GM21528 (cell line): ENCODE measurements around the gene SCGN.

Experiments used
- ATAC-seq: cut with Tn5 transposase; IDR thresholded peaks from one replicate; pipeline ENCODE4 v1.9.1; 2021; ENCODE audit warnings: mild to moderate bottlenecking, moderate library complexity; ENCODE audit not compliant: unreplicated experiment, low FRiP score

SCGN gene

DNA sequence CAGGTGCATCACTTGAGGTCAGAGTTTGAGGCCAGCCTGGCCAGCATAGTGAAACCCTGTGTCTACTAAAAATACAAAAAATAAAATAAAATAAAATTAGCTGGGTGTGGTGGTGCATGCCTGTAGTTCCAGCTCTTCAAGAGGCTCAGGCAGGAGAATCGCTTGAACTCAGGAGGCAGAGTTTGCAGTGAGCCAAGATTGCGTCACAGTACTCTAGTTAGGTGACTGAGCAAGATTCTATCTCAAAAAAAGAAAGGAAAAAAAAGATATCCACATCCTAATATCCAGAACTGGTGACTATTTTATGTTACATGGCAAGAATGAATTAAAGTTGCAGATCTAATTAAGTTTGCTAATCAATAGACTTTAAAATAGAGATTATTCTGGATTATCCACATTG, 32.5 kb downstream of the SCGN start:
- ATAC-seq: no peak

DNA sequence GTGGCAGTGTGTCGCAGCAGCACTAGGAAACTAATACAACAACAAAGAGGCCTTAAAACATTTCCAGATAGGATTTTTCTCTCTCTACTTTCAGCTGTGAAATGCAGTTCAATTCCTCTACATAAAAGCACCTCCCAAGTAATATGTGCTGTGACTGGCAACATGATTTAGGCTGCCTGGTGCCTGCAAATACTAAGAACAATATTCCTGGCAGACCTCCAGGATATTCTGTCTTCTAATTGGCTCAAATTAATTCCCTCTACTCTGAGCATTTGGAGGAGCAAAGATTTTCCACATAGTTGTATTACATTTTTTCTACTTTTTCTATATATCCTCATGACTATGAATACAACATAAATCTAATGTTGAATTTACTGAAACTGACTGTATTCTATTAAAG, 33.2 kb downstream of the SCGN start:
- ATAC-seq: no peak

GRCh38 chr6:25685896-25686295, 33.9 kb downstream of the SCGN start:
- no peak for ATAC-seq

- no peak for ATAC-seq
These were observed 34.8 kb downstream of the SCGN start for GRCh38 chr6:25686856-25687255.

DNA sequence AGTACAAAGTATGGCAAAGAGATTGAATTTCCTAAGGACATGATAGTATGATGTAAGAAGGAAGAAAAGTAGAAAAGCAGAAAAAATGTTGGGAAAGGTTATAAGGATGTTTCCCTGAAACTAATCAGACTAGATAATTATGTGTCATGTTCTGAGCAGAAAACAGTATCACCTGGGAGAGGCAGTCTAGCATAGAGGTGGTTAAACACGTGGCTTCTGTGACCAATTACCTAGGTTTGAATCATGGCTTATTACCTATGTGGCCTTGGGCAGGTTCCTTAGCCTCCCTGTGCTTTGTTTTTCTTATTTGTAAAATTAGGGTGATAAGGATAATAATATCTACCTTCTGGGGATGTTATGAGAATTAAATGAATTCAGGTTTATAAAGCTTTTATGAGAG, 38.0 kb downstream of the SCGN start:
- no peak for ATAC-seq

- ATAC-seq: no peak
These were observed 39.9 kb downstream of the SCGN start for GRCh38 chr6:25691894-25692293.

- ATAC-seq: no peak
These were observed 40.5 kb downstream of the SCGN start for GRCh38 chr6:25692472-25692871.

- ATAC-seq: no peak
These were observed 42.4 kb downstream of the SCGN start for GRCh38 chr6:25694366-25694765.

GRCh38 chr6:25695671-25696070, 43.7 kb downstream of the SCGN start:
- ATAC-seq: no peak

GRCh38 chr6:25697537-25698340, 45.7 kb downstream of the SCGN start:
- no peak for ATAC-seq

GRCh38 chr6:25698631-25699030, 46.6 kb downstream of the SCGN start:
- no peak for ATAC-seq

GRCh38 chr6:25699649-25700048, 47.6 kb downstream of the SCGN start:
- no peak for ATAC-seq

DNA sequence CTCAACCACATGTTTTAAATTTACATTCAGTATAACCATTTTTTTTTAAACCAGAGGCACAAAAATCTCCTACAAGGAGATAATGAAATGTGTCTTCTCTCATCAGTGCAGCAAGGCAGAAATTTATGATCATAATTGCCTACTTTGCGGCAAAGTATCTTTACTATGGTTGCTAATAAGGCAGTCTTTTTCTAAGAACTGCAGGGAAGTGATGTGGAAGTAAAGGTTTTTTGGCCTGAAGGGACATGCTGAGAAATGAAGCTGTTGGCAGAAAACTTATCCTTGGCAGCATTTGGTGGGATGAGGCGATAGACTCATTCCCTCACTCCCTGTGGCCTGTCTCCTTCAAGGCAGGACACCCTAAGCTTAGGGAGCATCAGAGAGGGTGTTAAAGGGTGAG, 48.7 kb downstream of the SCGN start:
- no peak for ATAC-seq

- ATAC-seq: no peak
These were observed 49.8 kb downstream of the SCGN start for GRCh38 chr6:25701807-25702206.

- no peak for ATAC-seq
These were observed 51.0 kb downstream of the SCGN start for GRCh38 chr6:25703005-25703404.

GRCh38 chr6:25704001-25704400, 52.0 kb downstream of the SCGN start:
- no peak for ATAC-seq

- no peak for ATAC-seq
These were observed 54.4 kb downstream of the SCGN start for GRCh38 chr6:25706314-25707014.

- no peak for ATAC-seq
These were observed 57.7 kb downstream of the SCGN start for GRCh38 chr6:25709761-25710160.

- ATAC-seq: no peak
These were observed 58.3 kb downstream of the SCGN start for GRCh38 chr6:25710287-25710686.

- no peak for ATAC-seq
These were observed 61.8 kb downstream of the SCGN start for GRCh38 chr6:25713824-25714223.

- no peak for ATAC-seq
These were observed 62.8 kb downstream of the SCGN start for GRCh38 chr6:25714765-25715164.

DNA sequence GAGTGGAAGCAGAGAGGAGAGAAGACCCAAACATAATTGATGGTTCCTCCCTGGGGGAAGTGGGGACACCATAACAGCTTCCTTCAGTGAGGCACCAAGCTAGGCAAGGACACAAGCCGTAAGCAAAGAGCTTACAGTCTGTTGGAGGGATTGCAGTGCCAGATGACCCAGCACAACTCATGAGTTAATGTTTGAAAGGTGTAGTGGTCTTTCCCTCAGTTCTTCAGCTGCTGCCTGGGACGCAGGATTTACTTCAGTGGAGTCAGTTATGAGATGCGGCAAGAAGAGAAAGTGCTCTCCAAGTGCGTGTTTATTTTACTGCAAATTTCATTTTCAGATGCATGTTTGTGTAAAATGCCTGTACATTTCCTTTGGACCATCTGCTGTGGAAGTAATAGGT, 63.8 kb downstream of the SCGN start:
- ATAC-seq: no peak
